Hypothalamus (tissue), 51 donors: ENCODE results near the gene DGCR6.
"Not testable (repeated sequence)": the region's sequence is repeated elsewhere in the genome, so short reads cannot be mapped to it uniquely, and the experiment has no call there.

Experiments used
- DNase-seq, 51 donors: peaks; one replicate each; lab custom pipeline; 2025; lab: John Stamatoyannopoulos, UW

Gene DGCR6

DNA sequence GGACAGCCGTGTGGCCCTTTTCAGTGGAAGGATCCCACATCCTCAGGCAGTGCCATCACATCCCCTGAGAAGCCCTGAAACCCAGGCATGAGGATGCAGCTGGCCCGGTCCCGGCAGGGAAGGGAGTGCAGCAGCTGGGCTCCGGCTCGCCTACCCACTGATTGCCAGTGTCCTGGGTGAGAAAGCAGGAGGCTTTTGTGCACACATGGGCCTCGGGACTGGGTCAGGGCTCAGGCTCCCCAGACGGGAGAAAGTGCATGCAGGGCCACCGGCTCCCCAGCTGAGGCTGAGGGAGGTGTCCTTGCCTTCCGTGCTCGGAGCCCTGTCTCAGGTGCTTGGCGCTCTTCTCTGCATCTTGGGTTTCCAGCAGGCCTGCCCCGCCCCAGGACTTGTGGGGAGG lies 53.6 kb downstream of the DGCR6 start:
- DNase-seq = not testable (repeated sequence)

DNA sequence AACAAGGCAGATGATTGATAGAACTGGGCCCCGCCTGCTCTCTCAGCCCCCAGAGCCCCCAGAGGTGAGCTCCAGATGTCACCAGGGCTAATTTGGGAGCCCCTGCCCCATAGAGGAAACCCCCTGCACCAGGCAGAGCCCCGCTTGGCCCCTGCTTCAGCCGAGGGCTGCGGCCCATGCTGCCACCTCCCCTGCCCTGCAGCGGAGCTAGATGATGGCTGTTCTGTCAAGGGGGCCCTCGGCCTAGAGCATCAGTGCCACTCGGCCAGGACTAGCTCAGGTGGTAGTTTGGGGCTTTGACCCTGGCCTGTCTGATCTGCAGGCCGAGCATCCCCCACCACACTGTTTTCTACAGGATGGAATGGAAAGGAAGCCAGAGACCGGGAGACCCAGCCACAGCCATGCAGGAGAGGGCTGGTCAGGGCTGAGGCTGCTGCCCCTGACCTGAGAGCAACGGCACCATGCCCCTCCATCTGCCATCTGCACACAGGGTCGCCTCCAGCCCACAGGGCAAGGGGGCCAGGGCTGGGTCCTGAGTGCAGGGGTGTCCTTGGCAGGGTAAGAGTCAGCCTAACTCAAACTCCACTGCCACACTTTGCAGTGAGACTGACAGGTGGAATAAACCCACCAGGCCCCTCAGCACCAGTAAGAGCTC lies 54.2 kb downstream of the DGCR6 start:
- DNase-seq = not testable (repeated sequence)

DNA sequence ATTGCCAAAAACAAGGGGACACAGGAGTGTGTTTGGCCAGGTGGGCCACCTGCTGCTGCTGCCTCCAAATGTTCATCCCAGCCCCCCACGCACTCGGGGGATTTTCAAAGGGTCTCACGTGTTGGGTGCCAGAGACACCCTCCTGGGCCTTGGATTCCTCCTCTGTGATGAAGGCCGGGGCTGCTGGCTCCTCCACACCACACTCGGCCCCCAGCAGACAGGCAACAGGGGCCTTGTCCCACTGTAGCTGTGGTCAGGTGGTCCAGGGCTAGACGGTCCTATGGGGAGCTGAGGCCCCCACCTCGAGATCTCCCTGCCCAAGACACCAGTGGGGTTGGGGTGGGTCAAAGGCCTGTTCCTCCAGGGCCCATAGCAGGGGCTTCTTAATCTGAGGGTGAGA lies 55.1 kb downstream of the DGCR6 start:
- DNase-seq = not testable (repeated sequence)
